Measurements from ENCODE around the gene RTBDN.
A peak's percentile ranks its signal among the peaks of the same experiment; 100 is the strongest.
"Not testable (repeated sequence)": the region's sequence is repeated elsewhere in the genome, so short reads cannot be mapped to it uniquely, and the experiment has no call there.

RTBDN gene

GRCh38 chr19:12858041-12858928 lies 23.9 kb upstream of the RTBDN start:
- no peak for TF ChIP-seq CTCF (IDR thresholded peaks at IDR 0.05; ENCODE audit: low read depth, low read length, missing control alignments)
- in situ Hi-C loops (cut with HindIII; ENCODE audit: low sequenced_read_pairs), result no loop called here
- H3K4me3 ChIP-seq (ENCODE audit: low read depth, low read length), result no peak overlapping the region
- no peak for DNase-seq (ENCODE audit: low read depth)

GRCh38 chr19:12856653-12857052 lies 22.3 kb upstream of the RTBDN start:
- in situ Hi-C loops (cut with HindIII; ENCODE audit: low sequenced_read_pairs), result no loop called here
- H3K4me3 ChIP-seq (ENCODE audit: low read depth, low read length), result no peak overlapping the region
- DNase-seq (ENCODE audit: low read depth), result no peak
- no peak for TF ChIP-seq CTCF (IDR thresholded peaks at IDR 0.05; ENCODE audit: low read depth, low read length, missing control alignments)

- in situ Hi-C loops (cut with HindIII; ENCODE audit: low sequenced_read_pairs), result loop anchor here (5.0 kb wide), 1 partner anchor 80 kb away; no protein-coding TSS in a partner anchor
- peak; percentile 36 for DNase-seq (ENCODE audit: low read depth)
- TF ChIP-seq CTCF (IDR thresholded peaks at IDR 0.05; ENCODE audit: low read depth, low read length, missing control alignments), result peak; percentile 97
- H3K4me3 ChIP-seq (ENCODE audit: low read depth, low read length), result no peak overlapping the region
Observed at GRCh38 chr19:12847159-12848139, 13.1 kb upstream of the RTBDN start.

- not testable (repeated sequence) for DNase-seq (ENCODE audit: low read depth); H3K4me3 ChIP-seq (ENCODE audit: low read depth, low read length)
- in situ Hi-C loops (cut with HindIII; ENCODE audit: low sequenced_read_pairs), result loop anchor here (5.0 kb wide), 1 partner anchor 79 kb away; no protein-coding TSS in a partner anchor
Observed at GRCh38 chr19:12846613-12847012, 12.2 kb upstream of the RTBDN start.

GRCh38 chr19:12843999-12844732 lies 9.8 kb upstream of the RTBDN start:
- H3K4me3 ChIP-seq (ENCODE audit: low read depth, low read length), result no peak overlapping the region
- in situ Hi-C loops (cut with HindIII; ENCODE audit: low sequenced_read_pairs), result no loop called here
- TF ChIP-seq CTCF (IDR thresholded peaks at IDR 0.05; ENCODE audit: low read depth, low read length, missing control alignments), result no peak
- no peak for DNase-seq (ENCODE audit: low read depth)

- no peak overlapping the region for H3K4me3 ChIP-seq (ENCODE audit: low read depth, low read length)
- no peak for DNase-seq (ENCODE audit: low read depth)
- in situ Hi-C loops (cut with HindIII; ENCODE audit: low sequenced_read_pairs), result no loop called here
- TF ChIP-seq CTCF (IDR thresholded peaks at IDR 0.05; ENCODE audit: low read depth, low read length, missing control alignments), result no peak
Observed at GRCh38 chr19:12843328-12843727, 8.9 kb upstream of the RTBDN start.

Data from astrocyte of the cerebellum (primary cell).